ENCODE results near the gene AVEN.

The AVEN gene

GRCh38 chr15:33946152-33946551, 92.9 kb downstream of the AVEN start:
- Histone ChIP-seq H3K27me3 (ENCODE audit: control insufficient read depth in 1 of 2, insufficient read depth in 2 of 2, low read length in 2 of 2) (no peaks in the 10 kb centered on the region), H3K4me3 (ENCODE audit: low read depth in 1 of 2, low read length in 2 of 2) (no peak overlapping the region), H3K36me3 (ENCODE audit: insufficient read depth, low read length) (no peaks in the 10 kb centered on the region), H3K9me3 (ENCODE audit: low read length) (no peaks in the 10 kb centered on the region), H3K4me1 (ENCODE audit: insufficient read depth, low read length) (no peaks in the 10 kb centered on the region), H3K9ac (ENCODE audit: low read length) (no peak overlapping the region), H3K27ac (ENCODE audit: low read depth, low read length) (no peak overlapping the region)

DNA sequence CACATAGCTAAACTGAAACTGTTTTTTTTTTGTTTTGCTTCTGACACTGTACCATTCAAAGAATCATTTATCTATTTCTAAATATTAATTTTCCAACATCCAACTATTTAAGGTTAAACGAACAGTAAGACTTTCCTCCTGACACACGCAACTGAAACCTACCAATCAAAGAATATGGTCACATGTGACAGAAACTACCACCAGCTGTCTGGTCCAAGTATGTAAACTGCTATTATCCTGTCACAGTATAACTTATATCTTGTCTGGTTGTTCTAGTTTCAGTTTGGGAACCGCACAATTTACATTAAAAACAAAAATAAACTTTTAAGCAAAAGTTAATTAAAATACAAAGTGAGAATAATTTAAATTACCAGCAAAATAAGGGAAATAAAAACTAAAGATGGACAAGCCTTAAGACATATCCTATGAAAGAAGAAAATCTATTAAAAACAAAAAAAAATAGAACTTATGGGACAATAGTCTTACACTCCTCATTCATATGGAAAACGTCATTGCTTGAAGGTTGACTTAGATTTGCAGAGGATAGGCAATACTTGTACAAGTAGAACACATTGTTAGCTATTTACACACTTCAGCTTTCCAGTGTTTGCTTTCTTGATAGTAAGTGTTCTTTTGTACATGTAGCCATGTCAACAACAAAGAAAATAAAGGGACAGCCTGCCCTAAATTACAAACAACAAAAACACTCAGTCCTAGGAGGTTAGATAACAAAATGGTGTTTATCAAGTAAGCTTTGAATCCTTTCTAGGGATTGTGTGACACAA, 97.5 kb downstream of the AVEN start:
- Histone ChIP-seq H3K4me1 (ENCODE audit: insufficient read depth, low read length) (no peaks in the 10 kb centered on the region), H3K27ac (ENCODE audit: low read depth, low read length) (no peak overlapping the region)

DNA sequence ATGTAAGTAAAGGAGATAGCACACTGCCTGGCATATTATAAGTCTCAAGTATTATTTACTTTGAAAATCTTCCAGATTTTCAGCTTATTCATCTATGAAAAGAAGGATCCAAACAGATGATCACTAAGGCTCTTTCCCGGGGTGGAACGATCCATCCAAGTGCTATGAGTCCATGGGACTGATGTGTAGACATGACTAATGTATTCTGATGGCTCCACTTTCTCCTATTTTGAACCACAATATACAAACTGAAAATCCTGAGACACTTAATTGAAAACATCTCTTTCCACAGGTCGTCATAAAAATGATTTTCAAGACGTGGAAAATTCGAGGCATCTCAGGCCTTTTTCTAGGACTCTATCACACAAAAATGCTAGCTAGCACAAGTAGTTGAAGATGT, 104.1 kb downstream of the AVEN start:
- Histone ChIP-seq H3K9ac (ENCODE audit: low read length) (no peak overlapping the region), H3K4me1 (ENCODE audit: insufficient read depth, low read length) (no peaks in the 10 kb centered on the region), H3K4me3 (ENCODE audit: low read depth in 1 of 2, low read length in 2 of 2) (no peak overlapping the region), H3K27ac (ENCODE audit: low read depth, low read length) (no peak overlapping the region), H3K9me3 (ENCODE audit: low read length) (no peaks in the 10 kb centered on the region), H3K36me3 (ENCODE audit: insufficient read depth, low read length) (no peaks in the 10 kb centered on the region), H3K27me3 (ENCODE audit: control insufficient read depth in 1 of 2, insufficient read depth in 2 of 2, low read length in 2 of 2) (no peaks in the 10 kb centered on the region)

More for the DNA sequence above, 97.5 kb downstream of the AVEN start:
- no peak overlapping the region for H3K9ac ChIP-seq (ENCODE audit: low read length)
- H3K36me3 ChIP-seq (ENCODE audit: insufficient read depth, low read length): no peaks in the 10 kb centered on the region
- no peaks in the 10 kb centered on the region for H3K9me3 ChIP-seq (ENCODE audit: low read length)
- H3K4me3 ChIP-seq (ENCODE audit: low read depth in 1 of 2, low read length in 2 of 2): no peak overlapping the region
- no peaks in the 10 kb centered on the region for H3K27me3 ChIP-seq (ENCODE audit: control insufficient read depth in 1 of 2, insufficient read depth in 2 of 2, low read length in 2 of 2)

- Histone ChIP-seq H3K4me3 (ENCODE audit: low read depth in 1 of 2, low read length in 2 of 2) (no peak overlapping the region), H3K4me1 (ENCODE audit: insufficient read depth, low read length) (no peaks in the 10 kb centered on the region), H3K36me3 (ENCODE audit: insufficient read depth, low read length) (no peaks in the 10 kb centered on the region), H3K27ac (ENCODE audit: low read depth, low read length) (no peak overlapping the region), H3K9me3 (ENCODE audit: low read length) (no peaks in the 10 kb centered on the region), H3K27me3 (ENCODE audit: control insufficient read depth in 1 of 2, insufficient read depth in 2 of 2, low read length in 2 of 2) (no peaks in the 10 kb centered on the region), H3K9ac (ENCODE audit: low read length) (no peak overlapping the region)
Observed at GRCh38 chr15:33934396-33934795, 104.6 kb downstream of the AVEN start.

DNA sequence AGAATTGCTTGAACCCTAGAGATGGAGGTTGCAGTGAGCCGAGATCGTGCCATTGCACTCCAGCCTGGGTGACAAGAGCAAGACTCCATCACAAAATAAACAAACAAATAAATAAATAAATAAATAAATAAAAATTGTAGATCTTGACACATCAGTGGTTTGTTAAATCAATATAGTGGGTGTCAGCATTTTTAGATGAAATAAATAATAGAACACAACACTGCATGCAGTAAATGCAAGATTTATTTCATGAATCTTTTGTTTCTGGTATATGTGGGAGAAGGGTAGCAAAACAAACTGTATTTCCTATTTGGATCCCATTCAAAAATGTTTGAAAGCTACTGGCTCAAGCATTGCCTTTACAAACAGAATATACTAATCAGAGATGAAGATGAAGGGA, 106.3 kb downstream of the AVEN start:
- Histone ChIP-seq H3K27me3 (ENCODE audit: control insufficient read depth in 1 of 2, insufficient read depth in 2 of 2, low read length in 2 of 2) (no peaks in the 10 kb centered on the region), H3K36me3 (ENCODE audit: insufficient read depth, low read length) (no peaks in the 10 kb centered on the region), H3K27ac (ENCODE audit: low read depth, low read length) (no peak overlapping the region), H3K9ac (ENCODE audit: low read length) (no peak overlapping the region), H3K9me3 (ENCODE audit: low read length) (no peaks in the 10 kb centered on the region), H3K4me1 (ENCODE audit: insufficient read depth, low read length) (no peaks in the 10 kb centered on the region), H3K4me3 (ENCODE audit: low read depth in 1 of 2, low read length in 2 of 2) (no peak overlapping the region)

DNA sequence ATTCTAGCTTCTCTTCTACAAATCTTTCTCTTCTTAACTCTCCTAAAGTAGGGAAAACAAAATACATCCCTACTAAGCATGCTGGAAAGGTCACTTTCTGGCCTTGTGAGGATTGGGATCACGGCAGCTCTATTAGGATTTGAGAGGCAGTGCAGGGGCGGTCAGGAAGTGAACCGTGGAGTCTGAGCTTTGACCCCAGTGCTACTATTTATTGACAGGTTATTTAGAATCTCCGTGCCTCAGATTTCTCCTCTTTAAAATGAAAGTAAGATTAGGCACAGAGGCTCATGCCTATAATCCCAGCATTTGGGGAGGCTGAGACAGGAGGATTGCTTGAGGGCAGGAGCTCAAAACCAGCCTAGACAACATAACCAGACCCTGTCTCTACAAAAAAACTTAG, 112.7 kb downstream of the AVEN start:
- Histone ChIP-seq H3K27ac (ENCODE audit: low read depth, low read length) (no peak overlapping the region), H3K27me3 (ENCODE audit: control insufficient read depth in 1 of 2, insufficient read depth in 2 of 2, low read length in 2 of 2) (no peaks in the 10 kb centered on the region), H3K4me3 (ENCODE audit: low read depth in 1 of 2, low read length in 2 of 2) (no peak overlapping the region)

DNA sequence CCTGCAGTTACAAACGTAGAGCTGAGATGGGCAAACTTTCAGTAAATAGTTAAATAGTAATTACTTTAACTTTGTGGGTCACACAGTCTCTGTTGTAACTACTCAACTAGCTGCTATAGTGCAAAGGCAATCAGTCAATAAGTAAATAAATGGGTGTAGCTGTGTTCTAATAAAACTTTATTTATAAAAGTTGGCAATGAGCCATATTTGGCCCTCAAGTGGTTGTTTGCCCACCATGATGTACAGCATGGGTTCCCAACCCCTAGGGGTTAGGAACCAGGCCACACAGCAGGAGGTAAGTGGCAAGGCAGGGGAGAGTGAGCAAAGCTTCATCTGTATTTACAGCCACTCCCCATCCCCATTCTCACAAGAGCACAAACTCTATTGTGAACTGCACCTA, 115.6 kb downstream of the AVEN start:
- Histone ChIP-seq H3K27ac (ENCODE audit: low read depth, low read length) (no peak overlapping the region), H3K27me3 (ENCODE audit: control insufficient read depth in 1 of 2, insufficient read depth in 2 of 2, low read length in 2 of 2) (no peaks in the 10 kb centered on the region), H3K9ac (ENCODE audit: low read length) (no peak overlapping the region), H3K4me1 (ENCODE audit: insufficient read depth, low read length) (no peaks in the 10 kb centered on the region), H3K9me3 (ENCODE audit: low read length) (no peaks in the 10 kb centered on the region), H3K36me3 (ENCODE audit: insufficient read depth, low read length) (no peaks in the 10 kb centered on the region), H3K4me3 (ENCODE audit: low read depth in 1 of 2, low read length in 2 of 2) (no peak overlapping the region)

More for the DNA sequence above, 112.7 kb downstream of the AVEN start:
- Histone ChIP-seq H3K9me3 (ENCODE audit: low read length) (no peaks in the 10 kb centered on the region), H3K9ac (ENCODE audit: low read length) (no peak overlapping the region), H3K4me1 (ENCODE audit: insufficient read depth, low read length) (no peaks in the 10 kb centered on the region), H3K36me3 (ENCODE audit: insufficient read depth, low read length) (no peaks in the 10 kb centered on the region)

DNA sequence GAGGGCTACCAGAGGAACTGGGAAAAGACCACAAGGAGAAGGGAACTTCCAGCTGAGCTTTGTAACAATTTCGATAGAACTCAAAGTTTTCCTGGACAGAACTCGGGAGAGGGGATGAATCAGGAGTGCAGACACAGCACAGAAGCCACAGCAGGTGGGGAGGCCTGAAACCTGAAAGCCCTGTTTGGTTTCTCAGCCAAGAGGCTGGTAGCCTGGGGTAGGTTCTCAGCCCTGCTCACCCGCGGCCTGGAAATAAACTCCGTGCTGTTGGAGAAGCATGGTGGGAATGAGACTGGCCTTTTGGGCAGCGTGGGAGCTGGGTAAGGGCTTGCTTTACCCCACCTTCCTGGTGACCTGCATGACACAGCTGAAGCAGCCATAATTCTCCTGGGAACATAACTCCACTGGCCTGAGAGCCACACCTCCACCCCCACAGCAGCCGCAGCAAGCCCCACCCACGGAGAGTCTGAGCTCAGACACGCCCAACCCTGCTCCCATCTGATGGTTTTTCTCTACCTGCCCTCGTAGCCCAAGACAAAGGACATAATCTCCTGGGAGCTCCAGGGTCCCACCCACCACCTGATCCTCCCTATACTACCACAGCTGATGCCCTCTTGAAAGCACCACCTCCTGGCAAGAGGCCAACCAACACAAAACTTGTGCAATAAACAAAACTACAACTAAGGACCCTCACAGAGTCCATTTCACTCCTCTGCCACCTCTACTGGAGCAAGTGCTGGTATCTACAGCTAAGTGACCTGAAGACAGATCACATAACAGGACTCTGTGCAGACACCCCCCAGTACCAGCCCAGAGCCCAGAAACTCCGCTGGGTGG, 123.2 kb downstream of the AVEN start:
- Histone ChIP-seq H3K9ac (ENCODE audit: low read length) (no peak overlapping the region), H3K27me3 (ENCODE audit: control insufficient read depth in 1 of 2, insufficient read depth in 2 of 2, low read length in 2 of 2) (no peaks in the 10 kb centered on the region), H3K4me1 (ENCODE audit: insufficient read depth, low read length) (no peaks in the 10 kb centered on the region), H3K36me3 (ENCODE audit: insufficient read depth, low read length) (no peaks in the 10 kb centered on the region), H3K9me3 (ENCODE audit: low read length) (no peaks in the 10 kb centered on the region), H3K4me3 (ENCODE audit: low read depth in 1 of 2, low read length in 2 of 2) (no peak overlapping the region), H3K27ac (ENCODE audit: low read depth, low read length) (no peak overlapping the region)

DNA sequence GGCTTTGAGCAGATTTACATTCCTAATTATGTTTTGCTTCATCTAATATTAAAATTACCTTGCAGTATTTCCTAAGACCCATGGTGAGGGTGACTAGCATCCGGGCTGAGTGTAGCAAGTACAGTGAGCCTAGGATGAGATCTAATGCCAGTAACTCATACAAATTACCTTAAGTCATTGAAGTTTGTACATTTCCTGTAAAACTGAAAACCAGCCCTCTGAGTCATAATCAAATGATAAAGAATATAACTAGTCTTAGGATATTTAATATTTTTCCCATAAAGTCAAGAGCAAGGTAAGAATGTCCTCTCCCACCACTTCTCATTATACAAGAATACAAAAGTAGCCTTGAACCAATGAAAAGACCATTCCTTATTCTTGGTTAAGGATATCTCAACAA, 125.5 kb downstream of the AVEN start:
- H3K27me3 ChIP-seq (ENCODE audit: control insufficient read depth in 1 of 2, insufficient read depth in 2 of 2, low read length in 2 of 2): no peaks in the 10 kb centered on the region
- no peak overlapping the region for H3K27ac ChIP-seq (ENCODE audit: low read depth, low read length)
- H3K4me3 ChIP-seq (ENCODE audit: low read depth in 1 of 2, low read length in 2 of 2): no peak overlapping the region
- no peak overlapping the region for H3K9ac ChIP-seq (ENCODE audit: low read length)
- H3K36me3 ChIP-seq (ENCODE audit: insufficient read depth, low read length): no peaks in the 10 kb centered on the region
- H3K9me3 ChIP-seq (ENCODE audit: low read length): no peaks in the 10 kb centered on the region
- H3K4me1 ChIP-seq (ENCODE audit: insufficient read depth, low read length): no peaks in the 10 kb centered on the region

- Histone ChIP-seq H3K36me3 (ENCODE audit: insufficient read depth, low read length) (no peaks in the 10 kb centered on the region), H3K27me3 (ENCODE audit: control insufficient read depth in 1 of 2, insufficient read depth in 2 of 2, low read length in 2 of 2) (no peaks in the 10 kb centered on the region), H3K27ac (ENCODE audit: low read depth, low read length) (no peak overlapping the region), H3K4me3 (ENCODE audit: low read depth in 1 of 2, low read length in 2 of 2) (no peak overlapping the region), H3K9me3 (ENCODE audit: low read length) (no peaks in the 10 kb centered on the region), H3K4me1 (ENCODE audit: insufficient read depth, low read length) (no peaks in the 10 kb centered on the region), H3K9ac (ENCODE audit: low read length) (no peak overlapping the region)
Observed at GRCh38 chr15:33912326-33912725, 126.7 kb downstream of the AVEN start.

DNA sequence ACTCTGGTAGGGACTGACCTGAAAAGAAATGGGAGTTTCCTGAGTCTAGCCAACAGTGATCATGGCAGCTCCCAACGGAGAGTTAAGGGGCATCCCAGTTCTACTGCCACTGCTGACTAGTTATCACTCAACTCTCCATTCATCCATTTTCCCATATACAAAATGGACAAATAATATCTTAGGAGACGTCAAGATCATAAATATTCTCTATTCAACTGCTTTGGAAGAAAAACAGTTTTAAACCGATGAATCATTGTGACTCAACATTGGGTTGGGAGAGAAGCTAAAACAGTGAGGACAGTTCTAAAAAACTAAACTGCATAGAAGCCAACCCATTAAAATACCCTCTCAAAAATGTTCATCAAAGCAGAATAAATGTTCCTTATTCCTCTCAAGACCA, 128.3 kb downstream of the AVEN start:
- Histone ChIP-seq H3K27me3 (ENCODE audit: control insufficient read depth in 1 of 2, insufficient read depth in 2 of 2, low read length in 2 of 2) (no peaks in the 10 kb centered on the region), H3K9ac (ENCODE audit: low read length) (no peak overlapping the region), H3K4me1 (ENCODE audit: insufficient read depth, low read length) (no peaks in the 10 kb centered on the region), H3K27ac (ENCODE audit: low read depth, low read length) (no peak overlapping the region), H3K36me3 (ENCODE audit: insufficient read depth, low read length) (no peaks in the 10 kb centered on the region), H3K9me3 (ENCODE audit: low read length) (no peaks in the 10 kb centered on the region), H3K4me3 (ENCODE audit: low read depth in 1 of 2, low read length in 2 of 2) (no peak overlapping the region)

Data from muscle layer of colon (tissue), 2 donors.